GM21381 (cell line): Measurements from ENCODE around the gene PRIMA1.

Experiments
- ATAC-seq: cut with Tn5 transposase; IDR thresholded peaks from one replicate; pipeline ENCODE4 v1.9.1; 2021; ENCODE audit warnings: mild to moderate bottlenecking, moderate library complexity; ENCODE audit not compliant: unreplicated experiment

PRIMA1 gene

GRCh38 chr14:93713726-93714405 lies 74.4 kb downstream of the PRIMA1 start:
- no peak for ATAC-seq

- no peak for ATAC-seq
Observed at GRCh38 chr14:93712838-93713724, 75.2 kb downstream of the PRIMA1 start.

DNA sequence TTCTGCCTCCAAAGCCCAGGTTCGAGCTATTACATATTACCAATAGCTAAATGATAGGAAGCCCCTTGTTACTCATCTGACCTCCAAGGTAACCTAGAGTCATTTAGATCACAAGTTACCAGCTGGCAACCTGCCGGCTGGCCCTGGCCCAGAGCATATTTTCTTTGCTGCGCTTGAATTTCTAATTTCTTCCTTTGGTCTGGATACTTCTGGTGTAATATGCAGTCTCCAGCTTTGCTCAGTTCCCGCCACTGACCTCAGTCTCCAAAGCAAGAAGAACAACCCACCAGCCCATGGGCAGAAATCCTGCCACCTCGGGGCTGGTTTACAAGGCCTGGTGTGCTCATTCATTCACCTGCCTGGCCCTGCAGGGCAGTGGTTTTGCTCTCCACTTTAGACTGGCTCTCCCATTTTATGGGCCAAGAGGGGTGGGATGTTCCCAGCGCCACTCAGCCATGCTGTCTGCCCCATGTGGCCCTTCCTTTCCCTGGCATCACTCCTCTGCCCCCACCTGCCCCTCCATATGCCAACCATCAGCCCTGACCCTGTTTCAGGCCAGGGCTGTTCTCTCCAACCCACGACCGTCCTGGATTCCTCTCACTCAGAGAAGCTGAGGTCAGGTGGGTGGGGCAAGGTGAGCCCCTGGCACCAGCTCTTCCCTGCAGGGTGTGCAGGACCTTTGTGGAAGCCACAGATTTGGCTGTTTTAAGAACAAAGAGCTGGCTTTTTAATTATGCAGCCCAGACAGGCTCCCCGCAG lies 76.0 kb downstream of the PRIMA1 start:
- no peak for ATAC-seq

GRCh38 chr14:93709249-93709648 lies 79.0 kb downstream of the PRIMA1 start:
- ATAC-seq, result no peak

DNA sequence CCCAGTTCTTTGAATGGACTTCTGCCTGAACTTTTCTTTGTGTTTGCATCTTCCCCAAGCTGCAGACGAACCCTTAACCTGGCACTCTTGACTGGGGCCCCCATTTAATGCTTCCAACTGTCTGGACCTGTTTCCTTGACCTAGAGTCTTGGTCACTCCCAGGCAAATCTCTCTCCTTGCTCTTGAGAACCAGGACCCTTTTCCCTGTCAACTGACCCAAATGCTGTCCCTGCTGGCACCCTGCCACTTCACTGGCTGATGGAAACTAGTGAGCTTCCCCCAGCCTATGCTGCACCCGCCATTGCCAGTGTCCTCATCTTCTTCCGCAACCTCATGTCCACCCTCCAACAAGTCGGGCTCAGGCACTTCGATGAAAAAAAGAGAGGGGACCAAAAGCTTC lies 79.5 kb downstream of the PRIMA1 start:
- no peak for ATAC-seq

DNA sequence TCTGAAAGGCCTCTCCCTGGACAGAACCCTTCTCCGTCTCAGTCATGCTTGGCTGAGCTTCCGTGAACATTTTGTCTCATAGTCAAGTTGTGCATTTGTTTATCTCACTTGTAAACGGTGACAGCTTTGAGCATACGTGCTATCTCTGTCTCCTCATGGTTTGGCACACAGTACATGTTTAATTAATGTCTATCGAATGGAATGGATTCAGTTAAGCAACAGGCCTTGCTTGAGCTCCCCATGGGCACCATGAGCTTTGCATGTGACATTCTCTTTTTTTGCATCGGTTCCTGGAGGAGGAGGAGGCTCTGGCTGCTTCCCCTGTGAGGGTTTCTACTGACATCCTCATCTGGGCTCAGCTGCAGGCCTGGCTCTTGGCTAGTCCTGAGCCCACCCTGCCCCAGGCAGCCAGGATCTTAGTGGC lies 80.0 kb downstream of the PRIMA1 start:
- ATAC-seq, result no peak

GRCh38 chr14:93707475-93707874 lies 80.8 kb downstream of the PRIMA1 start:
- no peak for ATAC-seq

GRCh38 chr14:93706360-93706955 lies 81.8 kb downstream of the PRIMA1 start:
- no peak for ATAC-seq

DNA sequence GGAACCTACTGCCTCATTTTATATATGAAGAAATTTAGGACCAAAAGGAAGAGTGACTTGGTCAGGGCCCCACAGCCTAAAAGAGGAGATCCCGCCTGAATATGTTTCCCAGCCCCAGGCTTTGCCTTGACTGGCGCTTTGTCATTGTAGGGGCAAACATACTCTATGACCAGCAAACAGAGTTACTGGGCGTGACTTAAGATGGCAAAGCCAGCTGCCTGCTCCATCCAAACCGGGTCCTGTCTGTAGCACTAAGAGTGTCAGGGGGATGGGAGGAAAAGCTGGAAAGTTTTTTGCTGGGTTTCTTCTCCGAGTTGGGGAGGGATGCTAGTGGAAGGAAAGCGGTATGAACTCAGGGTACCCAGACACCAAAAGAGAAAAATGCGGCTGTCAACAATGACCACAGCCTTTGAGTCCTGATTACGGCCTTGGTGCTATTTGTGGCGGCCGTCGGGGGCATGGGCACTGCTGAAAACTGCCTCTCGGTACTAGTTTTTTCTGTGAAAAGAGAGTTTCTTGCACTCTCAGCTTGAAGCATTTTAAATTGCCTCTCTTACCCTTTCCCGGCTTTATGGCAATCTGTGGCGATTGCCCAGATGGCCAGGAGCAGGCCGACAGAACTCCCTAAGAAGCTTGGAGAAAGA lies 82.7 kb downstream of the PRIMA1 start:
- no peak for ATAC-seq

GRCh38 chr14:93703941-93704340 lies 84.3 kb downstream of the PRIMA1 start:
- ATAC-seq, result no peak

DNA sequence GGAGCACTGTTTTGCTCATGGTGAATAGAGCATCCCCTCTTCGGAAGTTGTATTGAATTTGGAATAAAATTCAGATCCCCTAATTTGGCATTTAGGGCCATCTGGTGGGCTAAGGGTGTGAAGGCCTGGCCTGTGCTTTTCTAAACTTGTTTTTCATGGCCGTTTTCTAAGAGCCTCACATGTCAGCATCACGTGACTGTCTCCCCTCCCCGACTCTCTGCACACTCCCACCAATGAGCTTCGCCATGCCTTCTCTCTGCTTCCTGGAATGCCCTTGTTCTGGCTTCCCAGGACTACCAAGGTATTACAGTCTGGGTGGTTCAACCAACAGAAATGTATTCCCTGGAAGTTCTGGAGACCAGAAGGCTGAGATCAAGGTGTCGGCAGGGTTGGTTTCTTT lies 85.3 kb downstream of the PRIMA1 start:
- ATAC-seq, result no peak

GRCh38 chr14:93701562-93701961 lies 86.7 kb downstream of the PRIMA1 start:
- ATAC-seq, result no peak

GRCh38 chr14:93700928-93701327 lies 87.4 kb downstream of the PRIMA1 start:
- no peak for ATAC-seq

GRCh38 chr14:93693914-93694313 lies 94.4 kb downstream of the PRIMA1 start:
- no peak for ATAC-seq

DNA sequence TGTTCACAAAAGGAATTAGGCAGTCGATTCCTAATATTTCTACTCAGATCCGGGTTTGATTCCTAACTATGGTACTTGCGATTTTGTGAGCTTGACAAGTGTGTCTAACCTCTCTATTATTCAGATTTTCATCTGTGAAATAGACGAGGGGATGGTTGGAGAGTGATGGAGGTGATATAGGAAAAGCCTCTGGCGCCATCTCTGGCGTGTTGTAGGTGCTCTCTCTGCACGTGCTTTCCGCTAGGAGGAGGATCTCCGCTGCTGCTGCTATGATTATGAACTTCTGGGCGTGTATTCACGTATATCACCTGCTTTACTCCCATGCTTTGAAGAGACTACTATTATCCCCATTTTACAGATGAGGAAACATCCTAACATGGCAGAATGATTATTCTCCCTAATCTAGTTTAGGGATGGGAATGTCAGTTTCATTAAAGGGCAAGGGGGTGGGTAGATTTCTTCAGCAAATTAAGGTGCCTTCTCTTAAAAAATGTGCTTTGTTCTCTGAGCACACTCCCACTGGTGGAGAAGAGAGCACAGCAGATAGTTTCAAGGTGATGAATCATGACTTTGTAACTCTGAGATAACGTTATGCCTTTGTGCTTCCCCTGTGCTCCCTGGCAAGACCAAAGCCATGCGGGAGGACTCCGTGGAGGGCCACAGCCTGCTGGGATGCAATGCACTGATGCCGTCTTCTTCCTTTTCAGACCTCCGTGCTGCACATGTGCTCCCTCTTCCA lies 97.1 kb downstream of the PRIMA1 start:
- ATAC-seq, result no peak

GRCh38 chr14:93690146-93690545 lies 98.1 kb downstream of the PRIMA1 start:
- ATAC-seq, result no peak

- ATAC-seq, result no peak
Observed at GRCh38 chr14:93688820-93689219, 99.5 kb downstream of the PRIMA1 start.

- no peak for ATAC-seq
Observed at GRCh38 chr14:93688239-93688666, 100.0 kb downstream of the PRIMA1 start.

DNA sequence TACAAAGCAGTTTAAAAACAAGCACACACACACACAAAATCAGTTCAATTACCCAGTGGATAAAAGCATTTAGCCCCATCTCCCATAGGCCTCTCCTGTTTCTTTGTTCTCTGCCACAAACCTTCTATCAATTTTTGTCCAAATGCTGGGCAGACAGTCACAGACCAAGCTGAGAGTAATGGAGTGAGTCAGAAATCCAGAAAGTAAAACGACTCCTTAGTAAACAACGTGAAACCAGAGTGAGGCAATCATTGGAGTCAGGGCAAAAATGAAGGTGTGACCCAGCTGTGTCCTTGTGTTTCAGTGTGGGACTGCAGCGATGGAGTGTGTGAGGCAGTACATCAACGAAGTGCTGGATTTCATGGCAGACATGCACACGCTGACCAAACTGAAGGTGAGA lies 102.0 kb downstream of the PRIMA1 start:
- no peak for ATAC-seq
